Measurements from ENCODE around the gene CLCNKB. TPM values are rescaled to one million over a fixed set of nuclear protein-coding genes. Genes with fewer than 3 reads are reported as not detected.
"Not testable (repeated sequence)": the region's sequence is repeated elsewhere in the genome, so short reads cannot be mapped to it uniquely, and the experiment has no call there.

Gene CLCNKB
- total and polyA plus RNA-seq, 4 donors = 0.06 to 1.9 (median 0.29) TPM

DNA sequence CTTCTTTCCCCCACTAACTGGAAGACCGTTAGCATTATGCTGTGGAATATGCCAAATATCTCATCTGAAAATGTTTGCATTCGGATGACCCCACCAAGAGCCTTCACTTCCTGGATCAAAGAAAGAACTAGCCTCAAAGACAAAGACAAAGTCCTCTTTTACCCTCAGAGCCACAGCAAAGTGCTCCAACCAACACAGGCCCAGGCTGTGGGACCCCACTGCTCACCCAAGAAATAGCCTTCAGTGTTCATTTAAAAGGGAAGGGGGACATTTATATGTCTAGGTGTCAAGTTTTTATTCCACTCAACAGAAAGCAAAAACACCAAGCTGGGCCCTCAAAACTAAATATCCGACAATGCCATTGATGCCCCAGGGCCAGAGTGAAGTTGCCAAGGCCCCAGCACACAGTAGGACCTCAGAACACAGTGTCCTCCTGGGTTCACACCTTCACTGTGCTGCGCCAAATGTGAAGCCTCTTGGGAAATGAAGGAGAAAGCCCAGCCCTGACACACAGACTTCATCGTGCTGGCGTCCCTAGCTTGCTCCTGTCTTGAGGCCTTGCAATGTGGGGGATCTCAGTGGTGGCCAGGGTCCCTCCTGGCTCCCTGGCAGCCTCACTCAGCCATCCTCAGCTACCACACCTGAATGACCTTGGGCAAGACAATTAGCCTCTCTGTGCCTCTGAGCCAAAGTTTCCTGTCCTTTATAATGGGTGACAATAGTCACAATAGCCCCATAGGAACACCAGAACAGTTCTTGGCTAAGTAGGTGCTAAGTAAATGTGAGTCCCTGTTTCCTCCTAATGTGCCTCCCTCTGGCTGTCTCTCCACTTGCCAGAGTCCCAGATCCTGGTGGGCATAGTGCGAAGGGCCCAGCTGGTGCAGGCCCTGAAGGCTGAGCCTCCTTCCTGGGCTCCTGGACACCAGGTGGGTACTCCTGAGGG is 11.3 kb downstream of the CLCNKB start:
- Histone ChIP-seq H3K9me3 (ENCODE audit: control insufficient read depth in 4 of 4, insufficient read depth in 3 of 4, low read length in 3 of 4) (no peaks in the 10 kb centered on the region), H3K9ac (ENCODE audit: insufficient read depth in 1 of 2, low read length in 2 of 2) (no peak overlapping the region), H3K4me3 (no peak overlapping the region), H3K27me3 (ENCODE audit: control insufficient read depth in 3 of 3, insufficient read depth in 3 of 3, low read length in 2 of 3) (no peaks in the 10 kb centered on the region), H3K36me3 (ENCODE audit: control insufficient read depth in 4 of 4, insufficient read depth in 4 of 4, low read length in 4 of 4) (no peaks in the 10 kb centered on the region), H3K4me1 (ENCODE audit: control insufficient read depth in 5 of 5, insufficient read depth in 5 of 5, low read length in 5 of 5) (no peaks in the 10 kb centered on the region), H3K27ac (ENCODE audit: low read depth in 1 of 2, low read length in 1 of 2) (no peak overlapping the region)
- no peak for TF ChIP-seq CTCF (IDR thresholded peaks at IDR 0.05; ENCODE audit: control extremely low read depth, extremely low read depth)
- ATAC-seq (ENCODE audit: insufficient read depth, low FRiP score) = no peak
- 80 to 86% methylated on average over 7 of the region's 7 CpGs for WGBS, 2 donors
- no peak for DNase-seq

DNA sequence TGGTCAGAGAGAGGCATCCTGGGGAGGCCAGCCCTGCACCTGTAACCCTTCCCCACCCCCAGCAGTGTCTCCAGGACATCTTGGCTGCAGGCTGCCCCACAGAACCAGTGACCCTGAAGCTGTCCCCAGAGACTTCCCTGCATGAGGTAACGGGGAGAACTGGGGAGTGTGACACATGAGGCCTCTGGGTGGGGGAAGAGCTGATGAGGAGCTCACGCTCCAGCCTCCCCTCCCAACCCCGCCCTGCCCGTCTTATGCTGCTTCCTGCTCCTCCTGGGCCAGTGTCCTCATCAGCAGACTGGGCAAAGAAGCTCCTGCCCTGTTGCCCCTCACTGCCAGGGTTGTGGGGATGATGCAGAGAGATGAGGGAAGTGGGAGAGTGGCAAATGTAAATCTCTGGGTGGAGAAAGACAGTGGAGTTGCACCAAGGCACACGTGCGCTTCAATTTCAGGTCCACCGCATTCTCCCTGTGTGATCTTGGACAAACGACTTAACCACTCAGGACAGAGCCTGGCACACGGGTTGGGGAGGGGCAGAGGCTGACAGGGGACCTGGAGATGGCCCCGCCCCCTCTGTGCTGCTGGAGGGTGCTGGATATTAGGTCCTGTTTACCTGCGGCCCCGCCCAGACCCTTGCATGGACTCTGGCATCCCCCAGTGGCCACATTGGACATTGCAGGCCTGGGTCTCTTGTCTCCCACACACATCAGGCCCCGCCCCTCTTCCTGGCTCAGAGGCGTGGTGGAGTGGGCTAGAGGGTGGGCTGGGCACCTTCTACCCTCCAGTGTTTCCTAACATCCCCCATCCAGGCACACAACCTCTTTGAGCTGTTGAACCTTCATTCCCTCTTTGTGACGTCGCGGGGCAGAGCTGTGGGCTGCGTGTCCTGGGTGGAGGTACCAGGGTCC is 12.3 kb downstream of the CLCNKB start:
- Histone ChIP-seq H3K36me3 (ENCODE audit: control insufficient read depth in 4 of 4, insufficient read depth in 4 of 4, low read length in 4 of 4) (no peaks in the 10 kb centered on the region), H3K9ac (ENCODE audit: insufficient read depth in 1 of 2, low read length in 2 of 2) (no peak overlapping the region), H3K27me3 (ENCODE audit: control insufficient read depth in 3 of 3, insufficient read depth in 3 of 3, low read length in 2 of 3) (no peaks in the 10 kb centered on the region), H3K9me3 (ENCODE audit: control insufficient read depth in 4 of 4, insufficient read depth in 3 of 4, low read length in 3 of 4) (no peaks in the 10 kb centered on the region), H3K27ac (ENCODE audit: low read depth in 1 of 2, low read length in 1 of 2) (no peak overlapping the region), H3K4me1 (ENCODE audit: control insufficient read depth in 5 of 5, insufficient read depth in 5 of 5, low read length in 5 of 5) (no peaks in the 10 kb centered on the region), H3K4me3 (no peak overlapping the region)
- peak; percentile 78 for ATAC-seq (ENCODE audit: insufficient read depth, low FRiP score)
- 32 to 37% methylated on average over 17 to 18 of the region's 18 CpGs for WGBS, 2 donors
- peak; percentile 91 for TF ChIP-seq CTCF (IDR thresholded peaks at IDR 0.05; ENCODE audit: control extremely low read depth, extremely low read depth)
- peak; percentile 79 to 88 (median 83) for DNase-seq

DNA sequence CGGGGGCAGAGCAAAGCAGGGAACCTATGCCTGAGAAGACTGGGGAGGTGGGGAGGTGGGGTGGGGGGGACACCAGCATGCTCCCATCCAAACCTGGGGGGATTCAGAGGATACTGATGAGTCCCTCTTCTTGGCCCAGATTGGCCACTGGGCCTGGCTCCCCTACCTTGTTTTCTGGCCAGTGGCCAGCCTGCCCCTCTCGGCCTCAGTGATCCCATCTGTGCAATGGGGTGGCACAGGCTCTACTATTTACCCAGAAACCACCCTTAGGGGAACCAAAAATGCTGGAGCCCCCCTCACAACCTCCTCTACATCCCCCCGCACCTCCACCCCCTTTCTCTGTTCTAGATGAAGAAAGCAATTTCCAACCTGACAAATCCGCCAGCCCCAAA is 12.9 kb downstream of the CLCNKB start:
- DNase-seq; H3K9ac ChIP-seq (ENCODE audit: insufficient read depth in 1 of 2, low read length in 2 of 2); H3K36me3 ChIP-seq (ENCODE audit: control insufficient read depth in 4 of 4, insufficient read depth in 4 of 4, low read length in 4 of 4); H3K27ac ChIP-seq (ENCODE audit: low read depth in 1 of 2, low read length in 1 of 2); ATAC-seq (ENCODE audit: insufficient read depth, low FRiP score); H3K9me3 ChIP-seq (ENCODE audit: control insufficient read depth in 4 of 4, insufficient read depth in 3 of 4, low read length in 3 of 4); H3K4me1 ChIP-seq (ENCODE audit: control insufficient read depth in 5 of 5, insufficient read depth in 5 of 5, low read length in 5 of 5); H3K27me3 ChIP-seq (ENCODE audit: control insufficient read depth in 3 of 3, insufficient read depth in 3 of 3, low read length in 2 of 3); H3K4me3 ChIP-seq: not testable (repeated sequence)
- WGBS, 2 donors = 71 to 78% methylated on average over 3 of the region's 4 CpGs

DNA sequence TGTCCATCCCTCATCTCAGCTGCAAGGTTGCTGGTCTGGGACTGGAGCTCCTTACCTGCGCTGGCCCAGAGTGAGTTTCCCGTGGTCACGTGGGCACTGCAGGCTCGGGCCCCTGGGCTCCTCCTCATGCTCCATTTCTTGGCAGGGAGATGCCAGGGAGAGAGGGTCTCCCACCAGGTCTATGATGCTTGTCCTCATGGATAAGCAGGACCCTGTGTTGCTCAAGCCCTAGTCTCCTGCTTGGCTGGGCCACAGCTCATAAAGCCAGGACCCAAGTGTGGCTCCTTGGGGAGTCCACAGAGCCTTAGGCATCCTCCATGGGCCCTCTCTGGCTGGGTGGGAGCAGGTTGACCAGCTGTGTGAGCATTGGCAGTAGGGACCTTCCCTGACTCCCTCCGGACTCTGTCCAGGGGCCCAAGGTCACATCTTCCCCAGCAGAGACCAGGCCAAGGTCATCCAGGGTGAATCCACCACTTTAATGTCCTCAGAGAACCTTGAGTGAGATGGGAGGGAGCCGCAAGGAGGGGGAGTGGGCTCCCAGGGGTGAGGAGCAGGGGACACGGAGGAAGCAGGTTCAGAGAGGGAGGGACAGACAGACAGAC is 13.8 kb downstream of the CLCNKB start:
- not testable (repeated sequence) for H3K4me3 ChIP-seq; H3K9me3 ChIP-seq (ENCODE audit: control insufficient read depth in 4 of 4, insufficient read depth in 3 of 4, low read length in 3 of 4); H3K27ac ChIP-seq (ENCODE audit: low read depth in 1 of 2, low read length in 1 of 2); H3K4me1 ChIP-seq (ENCODE audit: control insufficient read depth in 5 of 5, insufficient read depth in 5 of 5, low read length in 5 of 5); DNase-seq; H3K27me3 ChIP-seq (ENCODE audit: control insufficient read depth in 3 of 3, insufficient read depth in 3 of 3, low read length in 2 of 3); ATAC-seq (ENCODE audit: insufficient read depth, low FRiP score); H3K9ac ChIP-seq (ENCODE audit: insufficient read depth in 1 of 2, low read length in 2 of 2); H3K36me3 ChIP-seq (ENCODE audit: control insufficient read depth in 4 of 4, insufficient read depth in 4 of 4, low read length in 4 of 4)
- WGBS, 2 donors = 75 to 78% methylated on average over 6 to 7 of the region's 7 CpGs

GRCh38 chr1:16058394-16059120 is 15.0 kb downstream of the CLCNKB start:
- 78 to 81% methylated on average over 16 to 17 of the region's 20 CpGs for WGBS, 2 donors
- ATAC-seq (ENCODE audit: insufficient read depth, low FRiP score) = not testable (repeated sequence)

More at GRCh38 chr1:16058394-16059120, 15.0 kb downstream of the CLCNKB start:
- not testable (repeated sequence) for DNase-seq; H3K4me3 ChIP-seq; H3K4me1 ChIP-seq (ENCODE audit: control insufficient read depth in 5 of 5, insufficient read depth in 5 of 5, low read length in 5 of 5); H3K9me3 ChIP-seq (ENCODE audit: control insufficient read depth in 4 of 4, insufficient read depth in 3 of 4, low read length in 3 of 4); H3K9ac ChIP-seq (ENCODE audit: insufficient read depth in 1 of 2, low read length in 2 of 2); H3K36me3 ChIP-seq (ENCODE audit: control insufficient read depth in 4 of 4, insufficient read depth in 4 of 4, low read length in 4 of 4); H3K27ac ChIP-seq (ENCODE audit: low read depth in 1 of 2, low read length in 1 of 2); H3K27me3 ChIP-seq (ENCODE audit: control insufficient read depth in 3 of 3, insufficient read depth in 3 of 3, low read length in 2 of 3)

Measured in lung (tissue), 12 donors.